HepG2 (cell line): ENCODE data around the gene ANO9. TPM values are rescaled to one million over a fixed set of nuclear protein-coding genes. Genes with fewer than 3 reads are reported as not detected.
A peak's percentile ranks its signal among the peaks of the same experiment; 100 is the strongest.

Experiments used
- ATAC-seq: fragments of 200-7000 bp; cut with Tn5 transposase; 3 replicates; pipeline ENCODE4 v1.9.1; 2020; ENCODE audit warnings: mild to moderate bottlenecking, moderate library complexity
- BruUV-seq: library from RNA; stranded (reverse); fragments of 400-500 nt; replicated peaks from 2 replicates; lab custom pipeline; 2021; lab: Mats Ljungman, UMichigan
- CTCF ChIA-PET: fragments of 300-600 bp; formaldehyde crosslinking; extraction: SDS; loops from one replicate; lab custom pipeline; 2021; ENCODE audit warnings: low total read pairs, inconsistent platforms, low intra/inter-chr PET ratio; lab: Yijun Ruan, JAX
- POLR2A ChIA-PET: fragments of 350-600 bp; sonication (Branson Sonifier 250); formaldehyde crosslinking; loops from one replicate; lab custom pipeline; 2020; ENCODE audit warnings: antibody characterized with exemption, inconsistent platforms; lab: Yijun Ruan, JAX
- DNase-seq: peaks from one replicate; pipeline ENCODE4 v3.0.0-alpha.2; 2015; ENCODE audit warnings: low spot score
- FAIRE-seq: peaks from 3 replicates; lab custom pipeline; 2011; peaks lifted over from hg19 to GRCh38; lab: Jason Lieb, UNC
- H2AFZ ChIP-seq: one replicate; pipeline ENCODE4 v1.6.1; 2011; ENCODE audit warnings: low read length, inconsistent platforms
- H3K27ac ChIP-seq: fragments of 300-600 bp; 3 replicates; pipeline ENCODE4 v1.8.0; 2011; ENCODE audit warnings: mixed run types, mild to moderate bottlenecking, mixed read lengths, low read length, inconsistent platforms; ENCODE audit not compliant: insufficient read depth; ENCODE audit errors: extremely low read length
- H3K27me3 ChIP-seq, 2 experiments: fragments of 200-600 bp in 1 of 2; 2 replicates in 1 of 2; 3 replicates in 1 of 2; pipeline versions ENCODE4 v1.6.0 to v1.8.0; 2011; ENCODE audit warnings: low read length in 2 of 2, mild to moderate bottlenecking in 2 of 2, moderate library complexity in 2 of 2, inconsistent platforms in 1 of 2; ENCODE audit not compliant: insufficient read depth in 2 of 2, control insufficient read depth in 1 of 2
- H3K36me3 ChIP-seq, 2 experiments: fragments of 200-600 bp in 1 of 2; replicated peaks in 1 of 2; 2 replicates in 1 of 2; 3 replicates in 1 of 2; pipeline versions ENCODE4 v1.5.1 to v1.8.0; 2011; ENCODE audit warnings: low read length in 2 of 2, inconsistent platforms in 1 of 2; ENCODE audit not compliant: insufficient read depth in 2 of 2, control insufficient read depth in 1 of 2
- H3K4me1 ChIP-seq: 2 replicates; pipeline ENCODE4 v1.5.1; 2012; ENCODE audit warnings: low read length, inconsistent platforms; ENCODE audit not compliant: insufficient read depth
- H3K4me2 ChIP-seq: 2 replicates; pipeline ENCODE4 v1.6.0; 2011; ENCODE audit warnings: low read depth, low read length, inconsistent platforms
- H3K4me3 ChIP-seq, 3 experiments: fragments of 200-600 bp in 1 of 3; sonication (generic), shearing (Covaris generic) in 1 of 3; replicated peaks in 1 of 3; 2 replicates each; pipeline ENCODE4 v1.5.1; 2011 to 2016; ENCODE audit warnings: low read length in 3 of 3, inconsistent platforms in 2 of 3, low read depth in 2 of 3, mild to moderate bottlenecking in 2 of 3, control low read depth in 1 of 3, mixed read lengths in 1 of 3; ENCODE audit not compliant: insufficient read depth in 1 of 3
- H3K79me2 ChIP-seq: one replicate; pipeline ENCODE4 v1.6.1; 2011; ENCODE audit warnings: low read length, inconsistent platforms; ENCODE audit not compliant: insufficient read depth
- H3K9ac ChIP-seq: 2 replicates; pipeline ENCODE4 v1.6.0; 2011; ENCODE audit warnings: mild to moderate bottlenecking, low read depth, low read length, inconsistent platforms; ENCODE audit not compliant: insufficient read depth
- H3K9me3 ChIP-seq: 2 replicates; pipeline ENCODE4 v1.5.1; 2012; ENCODE audit warnings: mild to moderate bottlenecking, low read length
- H4K20me1 ChIP-seq: 2 replicates; pipeline ENCODE4 v1.6.0; 2011; ENCODE audit warnings: inconsistent platforms, mild to moderate bottlenecking, low read length, moderate library complexity; ENCODE audit not compliant: insufficient read depth
- BRF2 ChIP-seq: sonication (generic); formaldehyde crosslinking; IDR thresholded peaks from 2 replicates; pipeline ENCODE4 v1.8.1; 2022; ENCODE audit warnings: mild to moderate bottlenecking, missing genetic modification reagents
- CENPBD1 ChIP-seq: sonication (generic); formaldehyde crosslinking; IDR thresholded peaks from 2 replicates; pipeline ENCODE4 v1.8.0; 2022; ENCODE audit warnings: missing genetic modification reagents, low read depth, mild to moderate bottlenecking, borderline replicate concordance
- FOXP1 ChIP-seq, 2 experiments: fragments of 450-650 bp in 1 of 2; IDR thresholded peaks; 2 replicates each; pipeline ENCODE4 v1.6.1; 2017 to 2018; ENCODE audit warnings: antibody characterized with exemption in 1 of 2
- GABPB1 ChIP-seq: IDR thresholded peaks from 2 replicates; pipeline ENCODE4 v1.6.1; 2016; ENCODE audit warnings: mild to moderate bottlenecking, missing genetic modification reagents, moderate library complexity, missing compliant biosample characterization
- GATAD1 ChIP-seq: IDR thresholded peaks from 2 replicates; pipeline ENCODE4 v1.6.1; 2016; ENCODE audit warnings: missing genetic modification reagents, missing compliant biosample characterization
- HDAC2 ChIP-seq: sonication (generic); formaldehyde crosslinking; IDR thresholded peaks from 2 replicates; pipeline ENCODE4 v1.4.0; 2020; ENCODE audit warnings: missing genetic modification reagents
- HOXA7 ChIP-seq: sonication (generic); formaldehyde crosslinking; IDR thresholded peaks from 2 replicates; pipeline ENCODE4 v1.8.1; 2022; ENCODE audit warnings: mild to moderate bottlenecking, missing genetic modification reagents, moderate library complexity
- KLF12 ChIP-seq: sonication (generic); formaldehyde crosslinking; IDR thresholded peaks from 2 replicates; pipeline ENCODE4 v1.4.0; 2020; ENCODE audit warnings: missing genetic modification reagents, borderline replicate concordance
- MYNN ChIP-seq: sonication (generic); formaldehyde crosslinking; IDR thresholded peaks from 2 replicates; pipeline ENCODE4 v1.4.0; 2020; ENCODE audit warnings: mild to moderate bottlenecking, low read depth, missing genetic modification reagents
- TFAP4 ChIP-seq: sonication (generic); IDR thresholded peaks from 2 replicates; pipeline ENCODE4 v1.6.1; 2016; ENCODE audit warnings: low read depth, borderline replicate concordance
- U2AF1 ChIP-seq: fragments of 200-400 bp; formaldehyde crosslinking; optimal IDR thresholded peaks from 2 replicates; pipeline ENCODE3; 2017; ENCODE audit warnings: mild to moderate bottlenecking, low read depth, low read length
- ZNF24 ChIP-seq: fragments of 450-650 bp; IDR thresholded peaks from 2 replicates; pipeline ENCODE4 v1.6.1; 2017; ENCODE audit warnings: antibody characterized with exemption, mild to moderate bottlenecking
- ZNF3 ChIP-seq: IDR thresholded peaks from 2 replicates; pipeline ENCODE4 v1.7.0; 2017; ENCODE audit warnings: inconsistent platforms
- ZNF768 ChIP-seq: sonication (generic); formaldehyde crosslinking; IDR thresholded peaks from 2 replicates; pipeline ENCODE4 v1.4.0; 2020; ENCODE audit warnings: missing genetic modification reagents
- WGBS: methylation state at CpG from one replicate; pipeline ENCODE4 v1.1.6; 2017; ENCODE audit warnings: low lambda C conversion rate; 5-methylcytosine and 5-hydroxymethylcytosine counted together
- in situ Hi-C: cut with HindIII; loops from 2 replicates; pipeline ENCODE4 v1.10.0; 2017; ENCODE audit warnings: low pct_unique_long_range_greater_than_20kb; ENCODE audit not compliant: extremely low pct_ligation_motif_present
- intact Hi-C: fragments of 100-400 bp; cut with micrococcal nuclease; formaldehyde crosslinking; loops from one replicate; pipeline ENCODE4 v1.10.0; 2022; ENCODE audit not compliant: unreplicated experiment
- polyA plus RNA-seq, 8 experiments: library from polyadenylated mRNA; depleted of rRNA in 3 of 8; stranded (reverse) in 7 of 8; unstranded in 1 of 8; fragments of >200 nt; fragmentation: Illumina TruSeq in 4 of 8; extraction: Trizol in 4 of 8; gene quantifications; 2 replicates each; pipeline versions ENCODE4 v1.2.1 to v1.2.3, GENCODE V29; 2011 to 2016; ENCODE audit warnings: low read depth in 4 of 8, missing spikeins in 1 of 8, mixed read lengths in 1 of 8; ENCODE audit not compliant: insufficient read depth in 1 of 8
- total RNA-seq, 5 experiments: library from RNA; depleted of rRNA; stranded (reverse); fragments of >200 nt; fragmentation: Illumina TruSeq; extraction: Trizol; gene quantifications; 2 replicates each; pipeline ENCODE4 v1.2.3, GENCODE V29; 2016; ENCODE audit warnings: low read depth in 1 of 5
- TF ChIP-seq, protein P1 (sequence below): IDR thresholded peaks from 2 replicates; pipeline ENCODE4 v1.6.1; 2016

Gene ANO9
- total and polyA plus RNA-seq, 2 of the 13 experiments (the other 11 are each of a cell fraction or from before 2014, with no cell fraction given), result 8.9 to 14.3 TPM

- TF ChIP-seq ZNF768 (CRISPR knock-in tag), result no peak
These were observed 49.6 kb downstream of the ANO9 start (continued) for GRCh38 chr11:392102-392777.

DNA sequence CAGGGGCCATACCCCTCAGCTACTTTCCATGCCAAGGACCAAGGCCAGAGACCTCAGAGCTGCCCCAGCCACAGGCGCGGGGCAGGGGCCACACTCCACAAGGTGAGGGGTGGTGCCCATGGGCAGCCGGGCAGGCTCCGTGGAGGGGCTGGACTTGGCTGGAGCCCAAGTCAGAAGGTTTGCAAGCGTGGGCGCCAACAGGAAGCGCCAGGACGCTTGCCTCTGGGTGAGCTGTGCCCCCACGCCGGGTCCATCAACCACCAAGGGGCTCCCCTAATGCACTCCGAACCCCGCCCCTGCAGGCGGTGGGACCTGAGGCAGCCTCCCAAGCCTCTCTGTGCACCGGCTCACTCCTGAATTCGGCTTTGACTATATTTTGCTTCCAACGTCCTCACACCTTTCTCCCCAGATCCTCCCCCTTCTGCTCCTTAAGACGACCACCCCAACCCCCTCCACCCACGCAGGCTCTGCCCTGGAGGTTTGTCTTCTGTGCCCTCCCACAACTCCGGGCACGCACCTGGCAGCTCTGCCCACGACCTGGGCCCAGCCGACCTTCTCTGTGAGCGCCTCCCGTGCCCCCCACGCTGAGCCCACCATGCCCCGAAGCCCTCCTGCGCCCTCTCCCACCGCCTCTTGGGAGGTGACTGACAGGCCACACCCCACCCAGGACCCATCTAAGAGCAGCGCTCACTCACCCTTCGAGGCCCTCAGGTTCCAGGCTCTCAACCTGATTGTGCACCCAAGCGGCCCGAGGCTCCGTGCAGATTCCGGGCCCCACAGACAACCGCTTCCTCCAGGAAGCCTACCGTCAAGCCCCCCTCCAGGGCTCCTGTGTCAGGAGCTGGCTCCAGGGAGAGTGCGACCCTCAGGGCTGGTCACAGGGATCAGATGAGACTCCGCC lies 50.4 kb downstream of the ANO9 start:
- Histone ChIP-seq H3K79me2 (peaks cover 8% of the 10 kb centered on the region), H3K27ac (no peak overlapping the region), H4K20me1 (no peaks in the 10 kb centered on the region), H2AFZ (no peak overlapping the region), H3K4me2 (peak overlapping the region; percentile 32; the same call in 1 of the 2 replicates), H3K4me3 (peak overlapping the region in 1 of 3 experiments; percentile 23; a peak in 1 of 6 replicates), H3K9me3 (no peaks in the 10 kb centered on the region), H3K27me3 (peaks cover 2 to 22% of the 10 kb centered on the region in 2 experiments; a peak in 4 of 5 replicates), H3K36me3 (no peaks in the 10 kb centered on the region), H3K9ac (no peak overlapping the region), H3K4me1 (peaks cover 61% of the 10 kb centered on the region)
- CTCF ChIA-PET, result no interaction called here
- ATAC-seq (no peak), FAIRE-seq (no peak), DNase-seq (no peak)
- in situ Hi-C loops (no loop called here), intact Hi-C loops (loop anchor here (2.0 kb wide), 1 partner anchor 17 kb away; no protein-coding TSS in a partner anchor)
- WGBS, result 61% methylated on average over 31 of the region's 38 CpGs
- POLR2A ChIA-PET, result interaction anchor here (0.9 kb wide), 1 partner anchor 58 kb away, joined by 3 read pairs; no protein-coding TSS in a partner anchor
- no TSS peak for BruUV-seq
- TF ChIP-seq U2AF1 (no peak), HDAC2 (CRISPR knock-in tag) (no peak), GABPB1 (CRISPR knock-in tag) (no peak), KLF12 (CRISPR knock-in tag) (no peak), HOXA7 (CRISPR knock-in tag) (no peak), ZNF24 (no peak), ZNF3 (CRISPR knock-in tag) (no peak), BRF2 (CRISPR knock-in tag) (no peak), FOXP1 (IDR thresholded peaks at IDR 0.05) (no peak), FOXP1 (CRISPR knock-in tag; IDR thresholded peaks at IDR 0.05) (no peak), GATAD1 (CRISPR knock-in tag) (no peak), CENPBD1 (CRISPR knock-in tag) (no peak), MYNN (CRISPR knock-in tag) (no peak), TFAP4 (no peak)
- TF ChIP-seq, protein P1, sequence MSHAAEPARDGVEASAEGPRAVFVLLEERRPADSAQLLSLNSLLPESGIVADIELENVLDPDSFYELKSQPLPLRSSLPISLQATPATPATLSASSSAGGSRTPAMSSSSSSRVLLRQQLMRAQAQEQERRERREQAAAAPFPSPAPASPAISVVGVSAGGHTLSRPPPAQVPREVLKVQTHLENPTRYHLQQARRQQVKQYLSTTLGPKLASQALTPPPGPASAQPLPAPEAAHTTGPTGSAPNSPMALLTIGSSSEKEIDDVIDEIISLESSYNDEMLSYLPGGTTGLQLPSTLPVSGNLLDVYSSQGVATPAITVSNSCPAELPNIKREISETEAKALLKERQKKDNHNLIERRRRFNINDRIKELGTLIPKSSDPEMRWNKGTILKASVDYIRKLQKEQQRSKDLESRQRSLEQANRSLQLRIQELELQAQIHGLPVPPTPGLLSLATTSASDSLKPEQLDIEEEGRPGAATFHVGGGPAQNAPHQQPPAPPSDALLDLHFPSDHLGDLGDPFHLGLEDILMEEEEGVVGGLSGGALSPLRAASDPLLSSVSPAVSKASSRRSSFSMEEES (CRISPR knock-in tag), result no peak
